ENCODE data around the gene RELT. TPM values are rescaled to one million over a fixed set of nuclear protein-coding genes. Genes with fewer than 3 reads are reported as not detected.

Gene RELT
- total and polyA plus RNA-seq, 9 of the 15 experiments (the other 6 are each of a cell fraction or from before 2014, with no cell fraction given): 1.1 to 20.2 (median 7.4) TPM

DNA sequence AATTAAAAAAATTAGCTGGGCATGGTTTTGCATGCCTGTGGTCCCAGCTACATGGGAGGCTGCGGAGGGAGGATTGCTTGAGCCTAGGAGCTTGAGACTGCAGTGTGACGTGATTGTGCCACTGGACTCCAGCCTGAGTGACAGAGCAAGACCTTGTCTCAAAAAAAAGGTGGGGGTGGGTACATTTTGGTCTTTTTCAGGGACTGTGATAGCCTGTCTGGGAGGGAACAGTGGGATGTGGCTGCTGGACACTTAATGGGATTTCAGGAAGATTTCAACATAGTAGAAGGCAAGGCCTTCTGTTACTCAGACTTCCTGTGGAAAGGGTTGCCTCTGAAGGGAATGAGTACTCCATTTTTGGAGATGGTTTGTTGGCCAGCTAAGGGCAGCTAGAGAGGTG lies 40.6 kb downstream of the RELT start (continued):
- no peak for TF ChIP-seq MGA (IDR thresholded peaks at IDR 0.05)
- TF ChIP-seq PML (IDR thresholded peaks at IDR 0.05; ENCODE audit: low read length): no peak

Measured in K562 (cell line).